Measurements from ENCODE around the gene CLTC. TPM values are rescaled to one million over a fixed set of nuclear protein-coding genes. Genes with fewer than 3 reads are reported as not detected.

Gene CLTC
- total RNA-seq (2014; rRNA removed; shearing (Covaris generic)): 328 and 344 TPM in 2 replicates
- 93.1 and 107 TPM in 2 replicates for polyA plus RNA-seq (2016; fragmentation: Nextera tagmentation; extraction: Ambion mirVana)
- long read RNA-seq, partial matches to known transcripts: 7 of 8 reads
- long read RNA-seq, other reads (novel, unspliced or antisense): 1 of 8 reads

DNA sequence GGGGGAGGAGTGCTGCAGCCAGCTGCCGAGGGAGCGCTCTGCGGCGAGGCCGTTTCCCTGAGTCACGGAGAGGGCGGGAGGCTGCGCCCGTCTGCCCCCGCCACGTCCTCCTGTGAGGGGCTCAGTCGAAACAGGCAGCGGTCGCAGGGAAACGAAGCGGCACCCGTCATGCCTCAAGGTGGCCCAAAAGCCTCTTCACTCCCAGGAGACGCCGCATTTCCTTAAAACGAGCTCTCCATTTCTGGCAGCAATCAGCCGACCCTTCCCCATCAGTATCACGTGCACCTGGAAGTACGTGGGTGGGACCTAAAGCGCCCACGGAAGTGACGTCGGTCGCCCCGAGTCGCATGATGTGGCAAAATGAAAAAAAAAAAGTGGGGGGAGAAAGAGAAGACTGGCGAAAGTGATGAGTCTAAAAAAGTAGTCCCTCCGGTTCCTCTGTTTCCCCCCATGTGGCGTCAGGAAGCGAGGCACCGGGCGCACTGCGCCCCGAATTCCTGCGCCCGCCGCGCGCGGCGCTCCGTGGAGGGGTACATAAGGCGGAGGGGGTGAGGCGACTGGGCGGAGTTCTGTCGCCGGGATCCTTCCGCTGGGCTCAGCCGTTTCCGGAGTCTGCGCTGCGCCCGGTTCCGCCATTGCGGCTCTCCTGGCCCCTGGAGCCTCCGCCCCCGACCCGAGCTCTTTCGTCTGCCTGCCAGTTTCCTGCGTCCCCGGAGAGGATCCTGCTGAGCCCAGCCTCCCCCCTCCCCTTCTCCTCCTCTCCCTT lies at the start of gene CLTC:
CLTC (plus strand) TSS at position 598 of the 766 bp plus-strand sequence. CDS start 237 bp downstream, outside the sequence.
- peaks cover 28% of the 10 kb centered on the region for H3K4me1 ChIP-seq (ENCODE audit: insufficient read depth)
- peak within 1 kb of the TSS; percentile 95 for H3K4me3 ChIP-seq
- Mint-ChIP-seq H3K9me3 (no peaks in the 10 kb centered on the region; the same call in 2 of the 3 replicates), H3K27me3 (ENCODE audit: insufficient read depth, low read depth, poor library complexity) (peaks cover 12% of the 10 kb centered on the region), H3K4me3 (peak within 1 kb of the TSS; percentile 85), H3K4me1 (peaks cover 37% of the 10 kb centered on the region), H3K36me3 (ENCODE audit: low read depth) (no peaks in the 10 kb centered on the region; the same call in 2 of the 3 replicates), H3K27ac (peak within 1 kb of the TSS; percentile 100)
- H3K9me2 ChIP-seq (ENCODE audit: insufficient read depth): no peaks in the 10 kb centered on the region
- H3K79me2 ChIP-seq (replicated peaks; ENCODE audit: insufficient read depth): peaks cover 46% of the 10 kb centered on the region
- ATAC-seq (peak; percentile 85), DNase-seq (ENCODE audit: low spot score) (peak; percentile 96)
- H3F3A ChIP-seq (replicated peaks; ENCODE audit: low read depth): no peaks in the 10 kb centered on the region
- peak within 1 kb of the TSS; percentile 96 for H3K27ac ChIP-seq (ENCODE audit: low read depth)
- H3K27me3 ChIP-seq (ENCODE audit: insufficient read depth): no peaks in the 10 kb centered on the region
- no peak within 1 kb of the TSS for H2AFZ ChIP-seq
- H4K20me1 ChIP-seq (replicated peaks; ENCODE audit: insufficient read depth): peaks cover 32% of the 10 kb centered on the region
- no peaks in the 10 kb centered on the region for H3K36me3 ChIP-seq (ENCODE audit: insufficient read depth)
- TF ChIP-seq, protein P1, sequence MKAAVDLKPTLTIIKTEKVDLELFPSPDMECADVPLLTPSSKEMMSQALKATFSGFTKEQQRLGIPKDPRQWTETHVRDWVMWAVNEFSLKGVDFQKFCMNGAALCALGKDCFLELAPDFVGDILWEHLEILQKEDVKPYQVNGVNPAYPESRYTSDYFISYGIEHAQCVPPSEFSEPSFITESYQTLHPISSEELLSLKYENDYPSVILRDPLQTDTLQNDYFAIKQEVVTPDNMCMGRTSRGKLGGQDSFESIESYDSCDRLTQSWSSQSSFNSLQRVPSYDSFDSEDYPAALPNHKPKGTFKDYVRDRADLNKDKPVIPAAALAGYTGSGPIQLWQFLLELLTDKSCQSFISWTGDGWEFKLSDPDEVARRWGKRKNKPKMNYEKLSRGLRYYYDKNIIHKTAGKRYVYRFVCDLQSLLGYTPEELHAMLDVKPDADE (IDR thresholded peaks at IDR 0.05): no peak; the same call in 1 of the 2 replicates
- TF ChIP-seq, protein P2, sequence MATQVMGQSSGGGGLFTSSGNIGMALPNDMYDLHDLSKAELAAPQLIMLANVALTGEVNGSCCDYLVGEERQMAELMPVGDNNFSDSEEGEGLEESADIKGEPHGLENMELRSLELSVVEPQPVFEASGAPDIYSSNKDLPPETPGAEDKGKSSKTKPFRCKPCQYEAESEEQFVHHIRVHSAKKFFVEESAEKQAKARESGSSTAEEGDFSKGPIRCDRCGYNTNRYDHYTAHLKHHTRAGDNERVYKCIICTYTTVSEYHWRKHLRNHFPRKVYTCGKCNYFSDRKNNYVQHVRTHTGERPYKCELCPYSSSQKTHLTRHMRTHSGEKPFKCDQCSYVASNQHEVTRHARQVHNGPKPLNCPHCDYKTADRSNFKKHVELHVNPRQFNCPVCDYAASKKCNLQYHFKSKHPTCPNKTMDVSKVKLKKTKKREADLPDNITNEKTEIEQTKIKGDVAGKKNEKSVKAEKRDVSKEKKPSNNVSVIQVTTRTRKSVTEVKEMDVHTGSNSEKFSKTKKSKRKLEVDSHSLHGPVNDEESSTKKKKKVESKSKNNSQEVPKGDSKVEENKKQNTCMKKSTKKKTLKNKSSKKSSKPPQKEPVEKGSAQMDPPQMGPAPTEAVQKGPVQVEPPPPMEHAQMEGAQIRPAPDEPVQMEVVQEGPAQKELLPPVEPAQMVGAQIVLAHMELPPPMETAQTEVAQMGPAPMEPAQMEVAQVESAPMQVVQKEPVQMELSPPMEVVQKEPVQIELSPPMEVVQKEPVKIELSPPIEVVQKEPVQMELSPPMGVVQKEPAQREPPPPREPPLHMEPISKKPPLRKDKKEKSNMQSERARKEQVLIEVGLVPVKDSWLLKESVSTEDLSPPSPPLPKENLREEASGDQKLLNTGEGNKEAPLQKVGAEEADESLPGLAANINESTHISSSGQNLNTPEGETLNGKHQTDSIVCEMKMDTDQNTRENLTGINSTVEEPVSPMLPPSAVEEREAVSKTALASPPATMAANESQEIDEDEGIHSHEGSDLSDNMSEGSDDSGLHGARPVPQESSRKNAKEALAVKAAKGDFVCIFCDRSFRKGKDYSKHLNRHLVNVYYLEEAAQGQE (IDR thresholded peaks at IDR 0.05; ENCODE audit: unreplicated experiment): no peak
- TF ChIP-seq EZH2 (IDR thresholded peaks at IDR 0.05; ENCODE audit: low read depth, unreplicated experiment) (no peak), JUNB (IDR thresholded peaks at IDR 0.05; ENCODE audit: unreplicated experiment) (no peak), CREB1 (CRISPR knock-in tag; IDR thresholded peaks at IDR 0.05; ENCODE audit: low read depth) (peak; percentile 93), EZH2phosphoT487 (IDR thresholded peaks at IDR 0.05; ENCODE audit: unreplicated experiment) (no peak), POLR2AphosphoS5 (IDR thresholded peaks at IDR 0.05; ENCODE audit: low read depth) (peak; percentile 95), ZNF114 (CRISPR knock-in tag; IDR thresholded peaks at IDR 0.05) (peak; percentile 45; the same call in 1 of the 2 replicates)
- TF ChIP-seq, protein P3, sequence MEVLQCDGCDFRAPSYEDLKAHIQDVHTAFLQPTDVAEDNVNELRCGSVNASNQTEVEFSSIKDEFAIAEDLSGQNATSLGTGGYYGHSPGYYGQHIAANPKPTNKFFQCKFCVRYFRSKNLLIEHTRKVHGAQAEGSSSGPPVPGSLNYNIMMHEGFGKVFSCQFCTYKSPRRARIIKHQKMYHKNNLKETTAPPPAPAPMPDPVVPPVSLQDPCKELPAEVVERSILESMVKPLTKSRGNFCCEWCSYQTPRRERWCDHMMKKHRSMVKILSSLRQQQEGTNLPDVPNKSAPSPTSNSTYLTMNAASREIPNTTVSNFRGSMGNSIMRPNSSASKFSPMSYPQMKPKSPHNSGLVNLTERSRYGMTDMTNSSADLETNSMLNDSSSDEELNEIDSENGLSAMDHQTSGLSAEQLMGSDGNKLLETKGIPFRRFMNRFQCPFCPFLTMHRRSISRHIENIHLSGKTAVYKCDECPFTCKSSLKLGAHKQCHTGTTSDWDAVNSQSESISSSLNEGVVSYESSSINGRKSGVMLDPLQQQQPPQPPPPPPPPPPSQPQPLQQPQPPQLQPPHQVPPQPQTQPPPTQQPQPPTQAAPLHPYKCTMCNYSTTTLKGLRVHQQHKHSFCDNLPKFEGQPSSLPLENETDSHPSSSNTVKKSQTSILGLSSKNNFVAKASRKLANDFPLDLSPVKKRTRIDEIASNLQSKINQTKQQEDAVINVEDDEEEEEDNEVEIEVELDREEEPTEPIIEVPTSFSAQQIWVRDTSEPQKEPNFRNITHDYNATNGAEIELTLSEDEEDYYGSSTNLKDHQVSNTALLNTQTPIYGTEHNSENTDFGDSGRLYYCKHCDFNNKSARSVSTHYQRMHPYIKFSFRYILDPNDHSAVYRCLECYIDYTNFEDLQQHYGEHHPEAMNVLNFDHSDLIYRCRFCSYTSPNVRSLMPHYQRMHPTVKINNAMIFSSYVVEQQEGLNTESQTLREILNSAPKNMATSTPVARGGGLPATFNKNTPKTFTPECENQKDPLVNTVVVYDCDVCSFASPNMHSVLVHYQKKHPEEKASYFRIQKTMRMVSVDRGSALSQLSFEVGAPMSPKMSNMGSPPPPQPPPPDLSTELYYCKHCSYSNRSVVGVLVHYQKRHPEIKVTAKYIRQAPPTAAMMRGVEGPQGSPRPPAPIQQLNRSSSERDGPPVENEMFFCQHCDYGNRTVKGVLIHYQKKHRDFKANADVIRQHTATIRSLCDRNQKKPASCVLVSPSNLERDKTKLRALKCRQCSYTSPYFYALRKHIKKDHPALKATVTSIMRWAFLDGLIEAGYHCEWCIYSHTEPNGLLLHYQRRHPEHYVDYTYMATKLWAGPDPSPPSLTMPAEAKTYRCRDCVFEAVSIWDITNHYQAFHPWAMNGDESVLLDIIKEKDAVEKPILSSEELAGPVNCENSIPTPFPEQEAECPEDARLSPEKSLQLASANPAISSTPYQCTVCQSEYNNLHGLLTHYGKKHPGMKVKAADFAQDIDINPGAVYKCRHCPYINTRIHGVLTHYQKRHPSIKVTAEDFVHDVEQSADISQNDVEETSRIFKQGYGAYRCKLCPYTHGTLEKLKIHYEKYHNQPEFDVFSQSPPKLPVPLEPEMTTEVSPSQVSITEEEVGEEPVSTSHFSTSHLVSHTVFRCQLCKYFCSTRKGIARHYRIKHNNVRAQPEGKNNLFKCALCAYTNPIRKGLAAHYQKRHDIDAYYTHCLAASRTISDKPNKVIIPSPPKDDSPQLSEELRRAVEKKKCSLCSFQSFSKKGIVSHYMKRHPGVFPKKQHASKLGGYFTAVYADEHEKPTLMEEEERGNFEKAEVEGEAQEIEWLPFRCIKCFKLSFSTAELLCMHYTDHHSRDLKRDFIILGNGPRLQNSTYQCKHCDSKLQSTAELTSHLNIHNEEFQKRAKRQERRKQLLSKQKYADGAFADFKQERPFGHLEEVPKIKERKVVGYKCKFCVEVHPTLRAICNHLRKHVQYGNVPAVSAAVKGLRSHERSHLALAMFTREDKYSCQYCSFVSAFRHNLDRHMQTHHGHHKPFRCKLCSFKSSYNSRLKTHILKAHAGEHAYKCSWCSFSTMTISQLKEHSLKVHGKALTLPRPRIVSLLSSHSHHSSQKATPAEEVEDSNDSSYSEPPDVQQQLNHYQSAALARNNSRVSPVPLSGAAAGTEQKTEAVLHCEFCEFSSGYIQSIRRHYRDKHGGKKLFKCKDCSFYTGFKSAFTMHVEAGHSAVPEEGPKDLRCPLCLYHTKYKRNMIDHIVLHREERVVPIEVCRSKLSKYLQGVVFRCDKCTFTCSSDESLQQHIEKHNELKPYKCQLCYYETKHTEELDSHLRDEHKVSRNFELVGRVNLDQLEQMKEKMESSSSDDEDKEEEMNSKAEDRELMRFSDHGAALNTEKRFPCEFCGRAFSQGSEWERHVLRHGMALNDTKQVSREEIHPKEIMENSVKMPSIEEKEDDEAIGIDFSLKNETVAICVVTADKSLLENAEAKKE (CRISPR knock-in tag; IDR thresholded peaks at IDR 0.05): no peak
- peak within 1 kb of the TSS; percentile 77 for H3K4me2 ChIP-seq
